PC-3 (cell line): ENCODE measurements around the gene PLD4. TPM values are rescaled to one million over a fixed set of nuclear protein-coding genes. Genes with fewer than 3 reads are reported as not detected.

ENCODE experiments used
- ATAC-seq: fragments of 200-7000 bp; cut with Tn5 transposase; 2 replicates; pipeline ENCODE4 v1.9.1; 2020; ENCODE audit warnings: mild to moderate bottlenecking, moderate library complexity
- BruUV-seq: library from RNA; stranded (reverse); fragments of 400-500 nt; replicated peaks from 2 replicates; lab custom pipeline; 2021; lab: Mats Ljungman, UMichigan
- CTCF ChIA-PET: fragments of 300-600 bp; sonication (Branson Sonifier 250); formaldehyde crosslinking; loops from one replicate; lab custom pipeline; 2022; ENCODE audit warnings: antibody characterized with exemption; lab: Charles Lee
- POLR2A ChIA-PET: fragments of 300-600 bp; sonication (Branson Sonifier 250); formaldehyde crosslinking; loops from one replicate; lab custom pipeline; 2022; ENCODE audit warnings: antibody characterized with exemption; ENCODE audit not compliant: unreplicated experiment; lab: Charles Lee
- DNase-seq: peaks from one replicate; pipeline ENCODE4 v3.0.0-alpha.2; 2015
- H2AFZ ChIP-seq: fragments of 300-600 bp; sonication (generic); 2 replicates; pipeline ENCODE4 v1.6.0; 2016; ENCODE audit warnings: antibody characterized with exemption, low read length
- H3F3A ChIP-seq: fragments of 300-600 bp; sonication (generic); one replicate; pipeline ENCODE4 v1.6.0; 2017; ENCODE audit warnings: antibody characterized with exemption, low read length, control low read depth, mild to moderate bottlenecking; ENCODE audit not compliant: unreplicated experiment
- H3K27ac ChIP-seq: fragments of 300-600 bp; sonication (generic); 2 replicates; pipeline ENCODE4 v1.5.1; 2016; ENCODE audit warnings: mild to moderate bottlenecking, low read length
- H3K27me3 ChIP-seq: fragments of 300-600 bp; sonication (generic); 2 replicates; pipeline ENCODE4 v1.6.1; 2016; ENCODE audit warnings: low read length, mixed read lengths
- H3K36me3 ChIP-seq: fragments of 300-600 bp; sonication (generic); 2 replicates; pipeline ENCODE4 v1.6.1; 2016; ENCODE audit warnings: low read depth, mixed run types, low read length, mixed read lengths
- H3K4me1 ChIP-seq: fragments of 300-600 bp; sonication (generic); 2 replicates; pipeline ENCODE4 v1.5.1; 2016; ENCODE audit warnings: low read length; ENCODE audit not compliant: insufficient read depth
- H3K4me2 ChIP-seq: fragments of 300-600 bp; sonication (generic); 2 replicates; pipeline ENCODE4 v1.6.0; 2016; ENCODE audit warnings: low read length
- H3K4me3 ChIP-seq: fragments of 300-600 bp; sonication (generic); 2 replicates; pipeline ENCODE4 v1.5.1; 2016; ENCODE audit warnings: mild to moderate bottlenecking, low read length, mixed read lengths
- H3K79me2 ChIP-seq: fragments of 300-600 bp; sonication (generic); 2 replicates; pipeline ENCODE4 v1.6.1; 2017; ENCODE audit warnings: low read length, mixed read lengths
- H3K9ac ChIP-seq: fragments of 300-600 bp; sonication (generic); 2 replicates; pipeline ENCODE4 v1.6.0; 2016; ENCODE audit warnings: mild to moderate bottlenecking, low read length
- H3K9me2 ChIP-seq: fragments of 300-600 bp; sonication (generic); replicated peaks from 2 replicates; pipeline ENCODE4 v1.6.1; 2016; ENCODE audit warnings: mixed run types, low read length, mixed read lengths
- H3K9me3 ChIP-seq: fragments of 300-600 bp; sonication (generic); 2 replicates; pipeline ENCODE4 v1.6.1; 2016; ENCODE audit warnings: low read length, mixed read lengths
- H4K20me1 ChIP-seq: fragments of 300-600 bp; sonication (generic); 2 replicates; pipeline ENCODE4 v1.6.1; 2016; ENCODE audit warnings: low read length, mixed read lengths
- CTCF ChIP-seq: fragments of 300-600 bp; sonication (generic); conservative IDR thresholded peaks from 2 replicates; pipeline ENCODE4 v1.5.1; 2017; ENCODE audit warnings: antibody characterized with exemption, low read depth, mild to moderate bottlenecking, low read length
- EZH2 ChIP-seq: fragments of 300-600 bp; sonication (generic); IDR thresholded peaks from one replicate; pipeline ENCODE4 v1.6.1; 2017; ENCODE audit warnings: antibody characterized with exemption, mild to moderate bottlenecking, low read length; ENCODE audit not compliant: unreplicated experiment
- EZH2phosphoT487 ChIP-seq: fragments of 300-600 bp; sonication (generic); IDR thresholded peaks from 2 replicates; pipeline ENCODE4 v1.6.1; 2018; ENCODE audit warnings: mild to moderate bottlenecking, antibody characterized with exemption, low read length, borderline replicate concordance
- intact Hi-C: fragments of 100-400 bp; cut with micrococcal nuclease; formaldehyde crosslinking; loops from 2 replicates; pipeline ENCODE4 v1.9.0; 2023
- total RNA-seq: library from RNA; depleted of rRNA; stranded (reverse); fragments of >200 nt; gene quantifications from 2 replicates; pipeline ENCODE4 v1.2.3, GENCODE V29; 2014

The PLD4 gene
- total RNA-seq, 1 experiment from 2014 or later = 0.04 TPM

GRCh38 chr14:104930526-104931303 is 6.0 kb downstream of the PLD4 start:
- BruUV-seq = no TSS peak
- no peaks in the 10 kb centered on the region for H3F3A ChIP-seq
- intact Hi-C loops = loop anchor here (5.0 kb wide), 1 partner anchor 42 kb away; no protein-coding TSS in a partner anchor
- no peak overlapping the region for H3K27ac ChIP-seq
- H3K79me2 ChIP-seq = no peaks in the 10 kb centered on the region
- no peaks in the 10 kb centered on the region for H3K4me1 ChIP-seq
- no peaks in the 10 kb centered on the region for H3K36me3 ChIP-seq
- DNase-seq (no peak), ATAC-seq (no peak)
- no peaks in the 10 kb centered on the region for H4K20me1 ChIP-seq
- H3K9ac ChIP-seq = no peak overlapping the region
- CTCF ChIA-PET = interaction anchor here (1.1 kb wide), 1 partner anchor 42 kb away, joined by 3 read pairs; no protein-coding TSS in a partner anchor
- H3K9me2 ChIP-seq = no peaks in the 10 kb centered on the region
- no peak overlapping the region for H3K4me2 ChIP-seq
- no peak overlapping the region for H2AFZ ChIP-seq
- H3K4me3 ChIP-seq = no peak overlapping the region
- POLR2A ChIA-PET = no interaction called here
- TF ChIP-seq CTCF = no peak
- TF ChIP-seq EZH2 = no peak
- TF ChIP-seq EZH2phosphoT487 = no peak
- no peaks in the 10 kb centered on the region for H3K27me3 ChIP-seq
- no peaks in the 10 kb centered on the region for H3K9me3 ChIP-seq

- Histone ChIP-seq H3K9me2 (no peaks in the 10 kb centered on the region), H3K4me1 (no peaks in the 10 kb centered on the region), H3K4me2 (no peak overlapping the region), H3K4me3 (no peak overlapping the region), H3K9ac (no peak overlapping the region), H4K20me1 (no peaks in the 10 kb centered on the region), H3K36me3 (no peaks in the 10 kb centered on the region), H3K27ac (no peak overlapping the region), H3K27me3 (no peaks in the 10 kb centered on the region), H3K79me2 (no peaks in the 10 kb centered on the region), H3K9me3 (no peaks in the 10 kb centered on the region), H2AFZ (no peak overlapping the region), H3F3A (no peaks in the 10 kb centered on the region)
- BruUV-seq = no TSS peak
- ATAC-seq (no peak), DNase-seq (no peak)
- CTCF ChIA-PET = no interaction called here
- intact Hi-C loops = loop anchor here (5.0 kb wide), 1 partner anchor 41 kb away; no protein-coding TSS in a partner anchor
- TF ChIP-seq EZH2phosphoT487 = no peak
- no peak for TF ChIP-seq CTCF
- no peak for TF ChIP-seq EZH2
- POLR2A ChIA-PET = no interaction called here
Observed at GRCh38 chr14:104931304-104931770, 6.7 kb downstream of the PLD4 start.
